Measurements from ENCODE around the gene SEC61A2.

- TF ChIP-seq, protein P1, sequence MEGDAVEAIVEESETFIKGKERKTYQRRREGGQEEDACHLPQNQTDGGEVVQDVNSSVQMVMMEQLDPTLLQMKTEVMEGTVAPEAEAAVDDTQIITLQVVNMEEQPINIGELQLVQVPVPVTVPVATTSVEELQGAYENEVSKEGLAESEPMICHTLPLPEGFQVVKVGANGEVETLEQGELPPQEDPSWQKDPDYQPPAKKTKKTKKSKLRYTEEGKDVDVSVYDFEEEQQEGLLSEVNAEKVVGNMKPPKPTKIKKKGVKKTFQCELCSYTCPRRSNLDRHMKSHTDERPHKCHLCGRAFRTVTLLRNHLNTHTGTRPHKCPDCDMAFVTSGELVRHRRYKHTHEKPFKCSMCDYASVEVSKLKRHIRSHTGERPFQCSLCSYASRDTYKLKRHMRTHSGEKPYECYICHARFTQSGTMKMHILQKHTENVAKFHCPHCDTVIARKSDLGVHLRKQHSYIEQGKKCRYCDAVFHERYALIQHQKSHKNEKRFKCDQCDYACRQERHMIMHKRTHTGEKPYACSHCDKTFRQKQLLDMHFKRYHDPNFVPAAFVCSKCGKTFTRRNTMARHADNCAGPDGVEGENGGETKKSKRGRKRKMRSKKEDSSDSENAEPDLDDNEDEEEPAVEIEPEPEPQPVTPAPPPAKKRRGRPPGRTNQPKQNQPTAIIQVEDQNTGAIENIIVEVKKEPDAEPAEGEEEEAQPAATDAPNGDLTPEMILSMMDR (IDR thresholded peaks at IDR 0.05): no peak
- TF ChIP-seq SIN3A (IDR thresholded peaks at IDR 0.05; ENCODE audit: borderline replicate concordance, low read depth, low read length) (no peak), POLR2AphosphoS5 (IDR thresholded peaks at IDR 0.05; ENCODE audit: low read depth, low read length) (no peak), RFX5 (IDR thresholded peaks at IDR 0.05; ENCODE audit: low read length) (no peak), EZH2phosphoT487 (IDR thresholded peaks at IDR 0.05; ENCODE audit: borderline replicate concordance, low read depth) (no peak), ZBTB33 (IDR thresholded peaks at IDR 0.05; ENCODE audit: borderline replicate concordance, low read depth) (no peak), RAD21 (IDR thresholded peaks at IDR 0.05; ENCODE audit: low read length) (no peak)
These were observed 54.7 kb downstream of the SEC61A2 start for GRCh38 chr10:12184165-12184564.
